Umbilical cord (tissue), 2 donors: ENCODE results near the gene ENTPD1. TPM values are rescaled to one million over a fixed set of nuclear protein-coding genes. Genes with fewer than 3 reads are reported as not detected.
A peak's percentile ranks its signal among the peaks of the same experiment; 100 is the strongest.
"Not testable (repeated sequence)": the region's sequence is repeated elsewhere in the genome, so short reads cannot be mapped to it uniquely, and the experiment has no call there.

Source experiments
- DNase-seq: peaks from one replicate; pipeline ENCODE4 v3.0.0-alpha.2; 2015; ENCODE audit warnings: low spot score
- total RNA-seq: library from RNA; depleted of rRNA; stranded (reverse); fragments of >200 nt; gene quantifications from one replicate; pipeline ENCODE4 v1.2.3, GENCODE V29; 2014; ENCODE audit warnings: low replicate concordance; ENCODE audit not compliant: insufficient read depth

Gene ENTPD1
- total RNA-seq = 141 TPM

DNA sequence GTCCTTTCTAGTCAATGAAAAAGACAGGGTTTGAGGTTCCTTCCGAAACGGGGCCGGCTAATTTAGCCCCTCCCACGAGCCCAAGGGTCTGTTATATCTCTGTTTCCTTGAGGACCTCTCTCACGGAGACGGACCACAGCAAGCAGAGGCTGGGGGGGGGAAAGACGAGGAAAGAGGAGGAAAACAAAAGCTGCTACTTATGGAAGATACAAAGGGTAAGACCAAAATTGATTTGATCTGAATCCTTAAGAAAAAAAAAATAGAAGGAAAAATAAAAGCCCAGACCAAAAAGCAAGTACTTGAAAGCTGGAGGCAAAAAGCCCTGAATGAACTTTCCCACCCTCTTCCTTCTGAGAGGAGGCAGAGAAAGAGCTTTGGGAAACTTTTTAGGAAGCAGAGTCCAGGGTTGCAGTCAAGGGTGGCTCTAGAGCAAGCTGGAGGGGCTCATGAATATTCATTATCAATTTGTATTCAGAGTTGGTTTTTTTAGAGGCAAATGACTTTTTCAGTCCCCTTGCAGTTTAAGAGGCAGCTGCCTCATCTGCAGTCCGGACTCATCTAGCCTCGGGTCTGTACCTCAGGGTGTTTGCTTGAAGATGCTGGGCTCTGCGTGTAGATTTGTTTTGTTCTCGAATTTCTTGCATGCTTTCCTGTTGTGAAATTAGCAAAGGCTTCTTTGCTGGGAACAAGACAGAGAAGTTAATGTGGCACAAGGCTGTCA, at the start of gene ENTPD1:
Gene ENTPD1, plus strand, starts transcription at position 123 of the 721 bp plus-strand sequence. Its CDS starts 77 bp downstream, at position 200.
- DNase-seq = no peak

DNA sequence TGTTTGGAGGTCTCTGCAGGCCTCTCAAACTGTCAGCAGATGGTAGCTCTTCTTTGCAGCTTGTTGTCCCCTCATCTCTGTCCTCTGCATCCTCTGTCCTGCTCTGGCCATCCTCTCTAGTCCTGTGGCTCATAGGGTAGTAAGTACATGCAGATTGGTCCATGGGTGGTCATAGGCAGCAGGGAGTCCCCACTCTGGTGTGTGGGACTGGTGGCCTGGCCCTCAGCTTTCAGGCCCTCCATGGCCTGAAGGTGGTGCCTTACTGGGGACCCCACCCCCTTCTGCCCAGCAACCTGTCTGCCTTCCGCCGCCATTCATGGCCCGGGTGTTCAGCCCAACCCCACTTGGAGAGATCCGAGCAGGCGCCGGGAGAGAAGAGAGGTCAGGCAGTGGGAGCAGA, 49.4 kb upstream of the ENTPD1 start:
- no peak for DNase-seq

- no peak for DNase-seq
These were observed 49.0 kb upstream of the ENTPD1 start for GRCh38 chr10:95706990-95707389.

DNA sequence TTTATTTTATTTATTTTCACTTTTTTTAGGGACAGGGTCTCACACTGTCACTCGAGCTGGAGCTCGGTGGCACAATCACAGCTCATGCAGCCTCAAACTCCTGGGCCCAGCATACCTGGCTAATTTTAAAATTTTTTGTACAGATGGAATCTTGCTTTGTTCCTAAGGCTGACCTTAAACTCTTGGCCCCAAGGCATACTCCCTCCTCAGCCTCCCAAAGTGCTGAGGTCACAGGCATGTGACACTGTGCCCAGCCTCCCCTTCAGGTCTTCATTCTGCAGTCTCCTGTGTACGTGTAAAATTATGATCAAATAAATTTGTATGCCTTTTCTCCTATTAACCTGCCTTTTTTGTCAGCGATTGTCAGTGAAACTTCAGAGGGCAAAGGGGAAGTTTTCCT, 44.5 kb upstream of the ENTPD1 start:
- DNase-seq = no peak

- no peak for DNase-seq
These were observed 39.5 kb upstream of the ENTPD1 start for GRCh38 chr10:95716466-95716865.

- no peak for DNase-seq
These were observed 39.1 kb upstream of the ENTPD1 start for GRCh38 chr10:95716866-95717265.

DNA sequence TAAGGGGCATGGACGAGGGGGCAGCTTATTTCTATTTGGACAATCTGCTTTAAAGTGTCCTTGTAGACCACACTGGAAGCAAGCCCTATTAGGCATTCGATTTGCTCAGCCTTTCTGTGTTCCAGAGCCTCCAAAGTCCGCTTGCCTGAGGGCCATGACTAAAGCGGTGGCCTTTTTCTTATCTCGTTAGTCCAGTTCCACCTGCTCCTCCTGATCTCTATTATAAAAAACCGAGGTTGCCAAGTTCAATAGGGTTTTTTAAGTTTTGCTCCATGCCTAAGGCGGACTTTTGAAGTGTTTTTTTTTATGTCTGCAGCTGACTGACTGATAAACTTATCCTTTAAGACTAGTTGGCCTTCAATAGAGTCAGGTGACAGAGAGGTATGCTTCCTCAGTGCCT, 35.2 kb upstream of the ENTPD1 start:
- not testable (repeated sequence) for DNase-seq

DNA sequence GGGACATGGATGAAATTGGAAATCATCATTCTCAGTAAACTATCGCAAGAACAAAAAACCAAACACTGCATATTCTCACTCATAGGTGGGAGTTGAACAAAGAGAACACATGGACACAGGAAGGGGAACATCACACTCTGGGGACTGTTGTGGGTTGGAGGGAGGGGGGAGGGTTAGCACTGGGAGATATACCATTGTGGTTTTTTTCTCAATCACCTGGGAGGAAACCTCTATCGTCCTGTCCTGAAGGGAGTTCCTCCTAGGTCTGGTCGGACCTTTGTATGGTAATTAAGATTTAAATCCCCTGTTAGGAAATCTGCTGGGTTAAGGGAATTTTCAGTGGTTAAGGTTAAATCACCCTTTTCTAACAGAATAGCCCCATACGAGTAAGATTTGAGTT, 33.5 kb upstream of the ENTPD1 start:
- DNase-seq = not testable (repeated sequence)

DNA sequence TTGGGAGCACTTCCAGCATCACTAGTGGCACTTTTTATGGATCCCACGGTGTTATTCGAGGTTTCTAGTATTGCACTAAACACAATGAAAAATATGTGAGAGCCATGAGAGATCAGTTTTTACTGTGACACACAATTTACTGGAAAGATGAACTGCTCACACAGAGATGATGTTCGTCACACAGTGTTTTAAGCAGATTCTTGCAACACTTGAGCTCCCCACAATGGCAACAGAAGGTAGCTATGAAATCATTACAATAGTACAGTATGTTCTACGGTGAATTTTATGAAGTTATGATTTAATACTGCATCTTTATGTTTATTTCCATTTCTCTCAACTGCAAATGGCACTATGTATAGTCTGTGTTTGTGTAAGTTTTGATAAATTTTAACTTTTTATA, 27.4 kb upstream of the ENTPD1 start:
- no peak for DNase-seq

- DNase-seq = peak; percentile 30
These were observed 26.5 kb upstream of the ENTPD1 start for GRCh38 chr10:95729323-95730055.

DNA sequence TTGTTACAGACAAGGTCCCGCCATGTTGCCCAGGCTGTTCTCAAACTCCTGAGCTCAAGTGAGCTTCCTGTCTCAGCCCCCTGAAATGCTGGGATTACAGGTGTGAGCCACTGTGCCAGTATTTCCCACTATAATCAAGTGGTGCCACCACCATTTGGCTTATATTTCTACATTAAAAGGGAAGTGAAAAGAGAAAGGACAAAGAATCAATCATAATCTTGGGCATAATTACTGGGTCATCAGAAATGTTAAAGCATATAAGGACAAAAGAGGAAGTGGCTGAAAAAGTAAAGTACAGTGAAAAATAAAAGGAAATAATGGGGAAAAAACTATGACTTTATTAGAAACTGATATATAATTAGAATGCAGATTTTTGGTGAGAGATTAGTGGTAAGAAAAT, 25.7 kb upstream of the ENTPD1 start:
- no peak for DNase-seq

GRCh38 chr10:95732907-95733306, 23.1 kb upstream of the ENTPD1 start:
- DNase-seq = not testable (repeated sequence)

GRCh38 chr10:95739056-95739455, 16.9 kb upstream of the ENTPD1 start:
- DNase-seq = no peak

GRCh38 chr10:95741807-95742467, 14.0 kb upstream of the ENTPD1 start:
- peak; percentile 84 for DNase-seq

DNA sequence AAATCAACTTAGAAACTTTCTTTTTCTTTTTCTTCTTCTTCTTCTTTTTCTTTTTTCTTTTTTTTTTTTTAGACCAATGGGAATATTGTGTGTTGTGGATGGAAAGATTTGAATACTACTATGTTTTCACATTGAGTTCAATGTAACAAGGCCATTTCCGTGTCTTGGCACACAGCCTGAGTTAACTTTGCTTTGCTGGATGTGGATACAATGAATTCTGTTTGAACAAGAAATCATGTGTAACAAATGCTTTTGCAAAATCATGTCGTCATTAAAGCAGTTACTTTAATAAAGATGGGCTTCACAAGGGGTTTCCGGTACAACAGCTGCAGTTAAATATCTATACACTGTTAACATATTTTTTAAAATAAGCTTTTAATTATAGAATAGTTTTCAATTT, 13.5 kb upstream of the ENTPD1 start:
- DNase-seq = peak; percentile 70

- DNase-seq = no peak
These were observed 12.9 kb upstream of the ENTPD1 start for GRCh38 chr10:95742962-95743535.

GRCh38 chr10:95745501-95745900, 10.5 kb upstream of the ENTPD1 start:
- DNase-seq = no peak

DNA sequence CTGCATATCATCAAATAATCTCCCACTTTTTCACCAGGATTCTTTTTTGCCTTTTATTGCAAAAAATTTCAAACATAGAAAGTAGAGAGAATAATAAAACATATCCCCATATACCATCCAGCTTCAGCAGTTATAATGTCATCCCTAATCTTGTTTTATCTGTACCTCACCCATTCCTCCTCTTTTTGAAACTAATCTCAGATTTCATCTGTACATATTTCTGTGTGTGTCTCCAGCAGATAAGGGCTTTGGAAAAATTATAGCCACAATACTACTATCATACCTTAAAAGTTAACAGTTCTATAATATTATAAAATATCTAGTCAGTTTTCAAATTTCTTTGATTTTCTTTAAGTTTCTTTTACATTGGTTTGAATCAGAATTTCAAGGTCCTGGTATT, 7.6 kb upstream of the ENTPD1 start:
- DNase-seq = no peak

DNA sequence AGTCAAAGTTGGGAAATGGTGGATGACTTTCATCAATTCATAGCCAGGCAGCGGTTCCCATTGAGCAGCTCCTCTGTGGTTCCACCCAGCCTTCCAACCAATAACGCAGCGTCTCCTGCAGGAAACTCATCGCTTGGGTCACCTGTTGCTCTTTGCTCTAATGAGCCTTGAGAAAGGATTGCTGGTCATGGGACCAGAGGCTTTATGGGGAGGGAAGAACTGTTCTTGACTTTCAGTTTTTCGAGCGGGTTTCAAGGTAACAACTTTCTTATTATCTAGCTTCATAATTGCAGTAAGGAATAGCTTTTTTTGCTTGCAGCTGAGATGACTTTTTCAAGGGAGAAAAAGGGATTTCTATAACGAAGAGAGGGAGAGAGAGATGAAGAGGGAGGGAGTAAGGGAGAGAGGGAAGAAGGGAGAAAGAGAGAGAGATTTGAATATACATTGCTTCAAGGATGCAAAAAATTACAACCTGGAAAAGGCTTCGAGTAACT, 405 bp upstream of the ENTPD1 start:
- no peak for DNase-seq

GRCh38 chr10:95756809-95757684, 1.1 kb downstream of the ENTPD1 start:
- no peak for DNase-seq
